ENCODE measurements around the gene MGRN1.

GRCh38 chr16:4688674-4689045, 64.0 kb downstream of the MGRN1 start:
- TF ChIP-seq POLR2A (IDR thresholded peaks at IDR 0.05) (no peak), CTCF (IDR thresholded peaks at IDR 0.05) (no peak)
